SIG-M5 (cell line): Measurements from ENCODE around the gene CLDN18.
A peak's percentile ranks its signal among the peaks of the same experiment; 100 is the strongest.

Source experiments
- DNase-seq: peaks from one replicate; lab custom pipeline; 2025; lab: John Stamatoyannopoulos, UW

CLDN18 gene

DNA sequence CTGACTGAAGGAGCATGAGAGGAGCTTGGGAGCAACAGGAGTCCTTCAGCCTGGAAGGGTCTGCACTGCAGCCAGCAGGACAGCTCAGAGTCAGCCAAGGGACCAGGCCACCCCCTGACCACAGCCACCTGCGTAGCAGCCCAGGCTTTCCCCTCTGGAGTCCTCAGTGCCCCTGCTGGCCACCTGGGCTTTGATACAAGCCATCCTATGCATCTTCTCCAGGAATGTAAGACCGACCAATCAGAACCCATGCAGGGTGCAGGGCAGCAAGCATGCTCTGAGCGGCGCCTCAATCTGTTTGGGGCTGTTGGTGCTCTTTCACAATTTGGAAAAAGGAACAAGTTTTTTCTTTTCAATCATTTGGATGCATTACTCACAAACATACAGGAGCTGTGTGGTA is 53.5 kb downstream of the CLDN18 start:
- DNase-seq: no peak

DNA sequence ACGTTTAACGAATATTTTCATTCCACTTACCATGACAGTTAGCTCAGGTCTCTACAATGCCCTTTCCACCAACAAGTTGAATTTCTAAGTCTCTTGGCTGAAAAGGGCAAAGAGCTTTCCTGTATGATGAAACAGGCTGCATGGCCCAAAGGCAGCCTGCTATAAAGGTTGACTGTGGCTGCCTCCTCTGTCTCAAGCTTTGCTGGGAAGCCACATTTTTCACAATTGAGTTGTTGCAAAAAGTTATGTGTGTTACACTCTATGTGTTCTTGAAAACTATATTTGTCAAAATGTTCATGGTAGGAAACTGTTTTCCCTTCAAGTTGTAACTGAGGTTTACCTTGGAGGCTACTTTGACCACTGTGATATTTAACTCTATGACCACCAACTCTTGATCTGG is 56.0 kb downstream of the CLDN18 start:
- no peak for DNase-seq

DNA sequence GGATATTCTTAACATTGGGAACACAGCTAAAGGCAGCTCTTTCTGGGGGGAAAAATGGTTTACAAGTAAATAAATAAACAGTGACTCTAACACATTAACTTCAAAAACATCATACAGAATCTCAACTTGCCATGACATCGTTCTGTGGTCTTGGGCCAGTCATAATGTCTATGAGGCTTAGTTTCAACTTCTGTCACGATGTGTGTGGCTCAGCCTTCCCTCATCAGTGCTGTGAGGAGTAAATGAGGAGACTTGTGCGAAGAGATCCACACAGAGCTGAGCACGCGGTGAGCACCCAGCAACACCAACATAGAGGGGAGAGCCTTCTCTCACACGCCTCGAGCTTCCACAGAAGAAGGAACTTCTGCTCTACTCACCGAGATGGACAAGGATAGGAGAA is 56.4 kb downstream of the CLDN18 start:
- DNase-seq: no peak

DNA sequence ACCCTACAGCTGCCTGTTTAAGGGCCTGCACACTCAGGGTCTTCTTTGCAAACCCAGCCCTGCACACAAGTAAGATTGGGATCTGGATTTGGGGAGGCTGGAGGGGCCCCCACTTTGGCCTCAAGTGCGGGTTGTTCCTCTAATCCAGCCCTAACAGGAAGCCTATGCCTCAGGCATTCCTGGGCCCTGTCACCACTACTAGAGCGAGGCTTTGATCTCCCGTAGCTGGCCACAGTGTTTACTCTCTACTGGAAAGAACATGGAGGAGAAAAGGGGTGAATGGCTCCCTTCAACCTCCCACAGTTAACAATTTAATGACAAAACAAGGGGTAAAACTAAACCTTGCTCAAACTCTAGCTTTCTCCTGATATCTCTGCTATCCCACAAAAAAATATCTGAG is 57.0 kb downstream of the CLDN18 start:
- DNase-seq: no peak

DNA sequence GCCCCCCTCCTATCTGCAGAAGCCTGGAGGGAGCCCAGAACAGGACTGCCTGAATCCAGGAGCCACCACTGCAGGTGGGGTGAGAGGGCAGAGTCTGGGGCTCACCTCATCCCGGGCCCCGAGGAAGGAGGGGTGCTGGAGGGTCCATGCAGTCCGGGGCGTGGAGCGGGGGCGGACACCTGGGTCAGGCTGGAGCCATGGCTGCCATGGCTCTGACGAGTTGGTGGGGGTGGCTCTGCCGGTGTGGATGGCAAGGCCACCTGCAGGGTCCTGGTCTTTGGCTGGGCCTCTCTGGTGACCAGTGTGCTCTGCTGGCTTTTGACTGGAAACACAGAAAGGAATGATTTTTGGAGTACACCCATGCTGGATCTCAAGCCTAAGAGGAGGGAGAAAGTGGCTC is 58.1 kb downstream of the CLDN18 start:
- DNase-seq: no peak

DNA sequence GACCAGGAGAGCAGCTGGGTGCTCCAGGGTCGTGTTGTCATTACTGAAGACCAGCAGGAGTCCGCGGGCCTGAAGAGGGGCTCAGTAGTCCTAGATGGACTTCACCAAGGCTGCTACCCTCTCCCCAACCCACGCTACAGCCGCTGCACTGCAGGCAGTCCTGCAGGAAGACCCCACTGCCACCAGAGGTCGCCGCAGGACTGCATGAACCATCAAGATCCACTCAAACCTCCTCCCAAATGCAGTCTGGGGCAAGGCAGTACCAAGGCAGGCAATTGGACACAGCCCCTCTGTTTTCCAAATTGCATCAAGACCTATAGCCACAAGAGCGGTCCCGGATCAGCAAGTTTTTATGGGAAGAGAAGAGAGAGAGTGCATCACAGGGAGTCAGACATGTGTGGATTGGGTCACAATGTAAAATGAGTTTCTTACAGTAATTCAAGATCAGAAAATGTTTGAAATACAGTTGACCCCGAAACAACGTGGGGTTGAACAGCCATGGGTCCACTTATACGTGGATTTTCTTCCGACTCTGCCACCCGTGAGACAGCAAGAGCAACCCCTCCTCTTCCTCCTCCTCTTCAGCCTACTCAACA is 58.7 kb downstream of the CLDN18 start:
- DNase-seq: no peak

DNA sequence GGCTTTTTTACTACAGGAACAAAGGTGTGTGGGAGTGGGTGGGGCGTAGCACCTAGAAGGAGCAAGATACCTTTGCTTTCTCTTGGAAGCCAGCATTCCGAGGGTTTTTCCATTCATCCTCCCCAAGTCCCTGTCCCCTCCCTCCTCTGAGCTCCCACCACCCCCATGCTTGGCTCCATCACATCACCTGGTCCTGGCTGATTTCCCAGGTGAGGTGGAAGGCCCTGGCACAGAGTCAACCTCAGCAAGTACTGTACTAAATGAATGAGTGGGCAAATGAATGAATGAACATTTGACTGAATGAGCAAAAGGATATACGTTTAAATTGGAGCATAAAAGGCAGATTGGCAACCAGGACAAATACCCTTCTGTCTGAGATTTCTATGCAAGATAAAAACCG is 60.0 kb downstream of the CLDN18 start:
- DNase-seq: no peak

DNA sequence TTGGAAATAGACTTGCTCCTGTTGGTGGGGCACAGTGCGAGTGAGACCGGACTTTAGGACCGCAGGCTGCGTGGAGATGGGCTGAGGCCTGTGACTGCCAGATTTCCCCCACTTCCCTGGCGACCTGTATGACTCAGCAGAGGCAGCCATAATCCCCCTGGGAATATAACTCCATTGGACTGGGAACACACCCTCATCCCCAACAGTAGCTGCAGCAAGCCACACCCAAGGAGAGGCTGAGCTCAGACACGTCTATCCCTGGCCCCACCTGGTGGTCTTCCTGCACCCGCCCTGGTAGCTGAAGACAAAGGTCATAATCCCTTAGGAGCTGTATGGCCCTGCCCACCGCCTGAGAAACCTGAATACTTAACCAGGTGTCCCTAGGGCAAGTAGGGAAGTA is 62.8 kb downstream of the CLDN18 start:
- no peak for DNase-seq

DNA sequence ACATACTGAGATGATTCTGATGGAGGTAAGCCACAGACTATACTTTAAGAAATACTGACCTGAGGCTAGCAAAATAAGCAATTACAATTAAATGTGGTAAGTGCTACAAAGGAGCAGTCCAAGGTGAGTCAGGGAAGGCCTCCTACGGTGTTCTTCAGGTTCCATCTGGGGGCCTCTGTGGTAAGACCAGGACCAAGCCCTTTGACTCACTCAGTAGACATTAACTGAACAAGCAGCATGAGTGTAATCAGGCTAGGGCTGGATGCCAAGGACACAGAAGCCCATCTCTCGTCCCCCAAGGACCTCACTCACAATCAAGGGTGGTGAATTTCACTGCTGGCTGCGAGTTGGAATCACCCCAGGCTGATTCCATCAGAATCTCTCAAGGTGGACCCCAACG is 68.1 kb downstream of the CLDN18 start:
- DNase-seq: no peak

DNA sequence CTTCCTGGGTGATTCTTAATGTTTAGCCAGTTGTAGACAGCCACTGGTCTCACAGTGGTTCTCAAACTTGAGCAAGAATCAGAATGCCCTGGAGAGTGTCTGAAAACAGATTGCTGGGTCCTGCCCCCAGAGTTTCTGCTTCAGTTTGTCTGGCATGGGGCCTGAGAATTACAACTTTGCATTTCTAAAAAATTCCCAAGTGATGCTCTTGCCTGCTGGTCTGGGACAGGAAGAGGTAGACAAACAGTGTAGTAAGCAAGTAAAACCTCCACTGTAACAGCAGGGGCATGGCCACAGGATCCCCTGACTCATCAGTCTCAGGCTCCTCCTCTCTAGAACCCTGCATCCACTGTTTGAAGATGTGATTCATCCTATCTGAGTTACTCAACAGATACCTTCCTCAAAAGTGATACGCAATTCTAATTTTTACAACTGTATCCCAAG is 69.0 kb downstream of the CLDN18 start:
- peak; percentile 75 for DNase-seq

DNA sequence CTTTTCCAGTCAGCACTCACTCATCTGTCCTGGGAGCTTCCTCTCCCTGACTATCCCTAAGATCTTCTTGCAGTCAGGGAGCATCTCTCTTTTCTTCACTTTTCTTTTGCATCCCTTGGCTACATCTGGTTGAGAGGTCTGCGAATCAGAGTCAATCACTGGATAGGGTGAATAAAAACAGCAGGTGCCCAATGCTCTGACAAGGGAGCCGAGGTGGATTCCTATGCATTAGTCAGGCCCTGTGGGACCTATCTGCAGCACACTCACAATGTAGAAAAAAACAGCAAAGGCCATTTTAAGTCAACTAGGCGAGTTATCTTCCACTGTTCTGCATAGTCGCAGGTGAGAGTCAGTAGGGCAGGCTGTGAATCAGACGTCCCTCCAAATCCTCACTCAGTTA is 69.9 kb downstream of the CLDN18 start:
- no peak for DNase-seq

DNA sequence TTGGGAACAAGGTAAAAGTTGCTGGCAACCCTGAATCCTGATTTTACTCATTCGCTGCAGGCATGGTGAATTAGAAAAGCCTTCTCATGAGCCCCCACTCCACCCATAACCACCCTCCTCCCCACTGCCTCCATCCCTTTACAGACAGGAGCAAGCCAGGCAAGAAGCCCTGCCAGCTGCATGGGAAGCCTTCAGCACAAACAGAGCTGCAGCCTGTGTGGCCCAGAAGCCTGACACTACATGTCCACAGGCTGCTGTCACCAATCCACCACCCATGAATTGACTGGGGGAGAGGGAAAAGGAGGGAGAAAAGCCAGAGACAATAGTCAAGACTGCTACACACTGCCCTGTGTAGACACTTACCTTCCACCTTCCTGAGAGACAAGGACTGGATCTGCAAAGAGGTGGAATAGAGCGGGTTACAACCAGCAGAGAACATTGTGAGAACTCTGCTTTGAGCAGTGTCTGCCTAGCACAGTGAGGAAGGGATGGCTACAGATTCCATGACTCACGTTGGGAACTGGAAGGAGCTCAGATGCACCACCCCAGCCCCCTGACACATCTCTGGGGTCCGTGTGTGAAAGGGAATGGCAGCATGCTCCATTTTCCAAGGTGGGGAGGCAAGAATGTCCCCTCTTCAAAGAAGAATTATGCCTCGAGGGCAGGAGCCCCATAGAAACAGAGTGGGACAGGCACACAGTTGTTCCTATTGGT is 71.6 kb downstream of the CLDN18 start:
- DNase-seq: no peak

DNA sequence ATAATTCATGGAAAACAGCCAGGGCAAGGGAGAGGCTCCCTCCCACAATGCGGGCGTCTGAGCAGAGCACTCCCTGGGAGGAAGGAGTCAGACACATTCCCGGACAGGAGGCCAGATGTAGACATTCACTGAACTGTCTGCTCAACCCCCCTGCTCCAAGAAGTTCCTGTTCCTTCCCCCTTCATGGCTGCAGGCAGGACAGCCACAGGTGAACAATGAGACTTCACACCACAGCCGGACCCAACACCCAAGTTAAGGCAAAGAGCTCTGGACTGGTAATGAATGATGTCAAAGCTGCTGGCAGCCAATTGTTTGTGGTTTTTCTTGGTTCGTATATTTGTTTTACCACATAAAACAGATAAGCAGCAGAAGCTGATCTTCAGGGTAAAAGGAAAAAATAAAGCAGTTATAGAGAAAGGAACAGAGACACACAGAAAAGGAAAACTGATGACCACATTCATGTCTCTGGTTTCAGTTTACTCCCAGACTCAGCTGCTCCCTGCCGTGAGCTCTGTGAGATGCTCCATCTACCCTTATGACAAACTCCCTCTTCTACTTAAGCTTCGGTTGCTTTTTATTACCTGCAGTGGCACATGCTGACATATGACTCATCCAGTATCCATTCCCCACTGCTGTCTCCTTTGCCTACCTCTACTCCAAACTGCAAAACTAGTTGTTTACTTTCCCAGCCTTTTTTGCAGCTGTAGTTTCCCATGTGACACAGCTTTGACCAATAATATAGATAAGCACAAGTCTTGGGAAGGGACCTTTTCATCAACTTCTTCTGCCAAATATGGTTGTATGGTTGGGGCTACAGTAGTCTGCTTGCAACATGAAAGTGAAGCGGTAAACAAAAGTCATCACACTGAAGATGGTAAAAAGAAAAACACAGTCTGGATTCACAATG is 72.4 kb downstream of the CLDN18 start:
- DNase-seq: peak; percentile 29

DNA sequence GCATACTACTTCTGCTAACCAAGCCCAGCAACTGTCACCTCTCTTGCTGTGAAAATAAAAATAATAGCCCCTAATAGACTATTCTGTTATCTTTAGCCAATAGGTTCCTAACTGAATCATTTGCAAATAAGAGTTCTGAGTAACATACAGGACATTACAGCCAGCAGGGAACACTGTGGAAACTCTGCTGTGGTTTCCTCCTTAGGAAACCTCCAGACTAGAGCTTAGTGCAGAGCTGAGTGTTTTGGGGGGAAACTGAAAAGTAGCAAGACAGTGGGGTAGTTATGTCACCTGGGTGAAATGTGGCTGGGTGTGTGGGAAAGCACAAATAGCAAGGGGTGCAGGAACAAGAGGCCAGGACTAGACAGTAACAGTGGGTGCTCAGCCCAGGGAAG is 73.0 kb downstream of the CLDN18 start:
- no peak for DNase-seq
